DOHH2 (cell line): Measurements from ENCODE around the gene VAC14.

ENCODE experiments used
- H3F3A ChIP-seq: fragments of 200-600 bp; sonication (generic), shearing (Covaris generic); 2 replicates; pipeline ENCODE4 v1.6.0; 2016; ENCODE audit warnings: antibody characterized with exemption, mild to moderate bottlenecking; ENCODE audit not compliant: control insufficient read depth, insufficient read depth
- H3K27ac ChIP-seq: fragments of 200-600 bp; sonication (generic); 2 replicates; pipeline ENCODE4 v1.5.1; 2014; ENCODE audit warnings: low read depth, mild to moderate bottlenecking, low read length, moderate library complexity
- H3K27me3 ChIP-seq: fragments of 200-600 bp; sonication (generic); 2 replicates; pipeline ENCODE4 v1.6.1; 2014; ENCODE audit warnings: mild to moderate bottlenecking, low read length, mixed read lengths; ENCODE audit not compliant: control insufficient read depth
- H3K36me3 ChIP-seq: fragments of 200-600 bp; sonication (generic); 2 replicates; pipeline ENCODE4 v1.6.1; 2014; ENCODE audit warnings: mild to moderate bottlenecking, low read length, moderate library complexity, mixed read lengths; ENCODE audit not compliant: control insufficient read depth
- H3K4me1 ChIP-seq: fragments of 200-600 bp; sonication (generic); 2 replicates; pipeline ENCODE4 v1.6.1; 2014; ENCODE audit warnings: mild to moderate bottlenecking, low read length, mixed read lengths; ENCODE audit not compliant: control insufficient read depth
- H3K4me2 ChIP-seq: fragments of 200-600 bp; sonication (generic); 2 replicates; pipeline ENCODE4 v1.6.0; 2014; ENCODE audit warnings: mild to moderate bottlenecking, low read length, moderate library complexity
- H3K4me3 ChIP-seq: fragments of 200-600 bp; sonication (generic); 2 replicates; pipeline ENCODE4 v1.5.1; 2014; ENCODE audit warnings: mild to moderate bottlenecking, low read length, mixed read lengths
- H3K79me2 ChIP-seq: fragments of 200-600 bp; sonication (generic); 2 replicates; pipeline ENCODE4 v1.6.1; 2014; ENCODE audit warnings: mild to moderate bottlenecking, low read length, mixed read lengths; ENCODE audit not compliant: control insufficient read depth
- H3K9me2 ChIP-seq: fragments of 200-600 bp; sonication (generic); replicated peaks from 2 replicates; pipeline ENCODE4 v1.6.1; 2014; ENCODE audit warnings: mild to moderate bottlenecking, low read length, mixed read lengths; ENCODE audit not compliant: control insufficient read depth
- H3K9me3 ChIP-seq: fragments of 200-600 bp; sonication (generic); 2 replicates; pipeline ENCODE4 v1.6.1; 2014; ENCODE audit warnings: antibody characterized with exemption, low read length, mixed read lengths; ENCODE audit not compliant: control insufficient read depth, insufficient read depth
- H4K20me1 ChIP-seq: fragments of 200-600 bp; sonication (generic); 2 replicates; pipeline ENCODE4 v1.6.0; 2014; ENCODE audit warnings: low read depth, mild to moderate bottlenecking, antibody characterized with exemption, low read length, moderate library complexity; ENCODE audit not compliant: control insufficient read depth, insufficient read depth
- EZH2phosphoT487 ChIP-seq: fragments of 200-600 bp; sonication (generic); IDR thresholded peaks from 2 replicates; pipeline ENCODE4 v1.6.1; 2017; ENCODE audit warnings: borderline replicate concordance, mild to moderate bottlenecking, antibody characterized with exemption, low read length, moderate library complexity, mixed read lengths
- TF ChIP-seq, protein P1 (sequence below): fragments of 200-600 bp; sonication (generic); IDR thresholded peaks from one replicate; pipeline ENCODE4 v1.5.1; 2014; ENCODE audit warnings: antibody characterized with exemption, mild to moderate bottlenecking, low read depth, low read length; ENCODE audit not compliant: poor library complexity, severe bottlenecking

VAC14 gene

DNA sequence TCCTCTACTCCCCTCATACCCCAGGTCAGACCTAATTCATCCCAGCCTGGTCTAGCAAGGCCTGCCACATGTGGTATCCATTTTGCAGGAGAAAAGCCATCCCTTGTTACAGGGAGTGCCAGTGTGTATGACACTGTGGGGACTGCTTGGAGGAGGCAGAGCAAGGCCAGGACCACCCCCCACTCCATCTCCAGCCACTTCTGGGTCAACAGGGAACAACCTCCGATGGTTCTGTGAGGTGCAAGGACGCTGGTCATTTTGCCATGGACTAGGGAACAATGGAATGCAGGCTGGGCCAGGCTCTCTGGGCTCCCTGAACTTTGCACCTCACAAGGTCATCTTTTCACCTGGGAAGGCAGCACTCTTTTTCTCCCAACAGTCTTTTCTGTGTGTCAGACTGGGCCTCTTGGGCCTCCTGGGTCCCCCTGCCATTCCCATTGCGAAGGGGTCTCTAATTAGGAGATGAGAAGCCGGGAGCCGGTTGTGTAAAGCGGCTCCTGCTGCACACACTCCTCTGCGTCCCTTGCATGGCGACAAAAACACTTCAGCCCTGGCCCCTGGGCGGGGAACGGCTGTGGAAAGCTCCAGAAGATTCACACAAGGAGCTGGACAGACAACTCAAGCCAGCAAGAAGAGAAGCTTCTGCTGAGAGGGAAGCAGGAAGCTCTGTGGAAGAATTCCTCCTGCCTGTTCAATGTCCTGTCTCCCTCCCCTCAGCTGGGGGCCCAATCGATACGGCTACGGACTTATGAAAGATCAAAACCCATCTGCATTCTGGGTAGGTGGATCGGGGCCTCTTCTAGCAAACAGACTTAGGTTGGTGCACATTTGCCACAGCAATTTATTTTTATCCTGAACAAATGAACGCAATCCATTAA, 76.6 kb downstream of the VAC14 start:
- H3K27me3 ChIP-seq, result no peaks in the 10 kb centered on the region
- no peak overlapping the region for H3K4me3 ChIP-seq
- no peaks in the 10 kb centered on the region for H3K9me3 ChIP-seq
- H4K20me1 ChIP-seq, result no peaks in the 10 kb centered on the region
- TF ChIP-seq, protein P1, sequence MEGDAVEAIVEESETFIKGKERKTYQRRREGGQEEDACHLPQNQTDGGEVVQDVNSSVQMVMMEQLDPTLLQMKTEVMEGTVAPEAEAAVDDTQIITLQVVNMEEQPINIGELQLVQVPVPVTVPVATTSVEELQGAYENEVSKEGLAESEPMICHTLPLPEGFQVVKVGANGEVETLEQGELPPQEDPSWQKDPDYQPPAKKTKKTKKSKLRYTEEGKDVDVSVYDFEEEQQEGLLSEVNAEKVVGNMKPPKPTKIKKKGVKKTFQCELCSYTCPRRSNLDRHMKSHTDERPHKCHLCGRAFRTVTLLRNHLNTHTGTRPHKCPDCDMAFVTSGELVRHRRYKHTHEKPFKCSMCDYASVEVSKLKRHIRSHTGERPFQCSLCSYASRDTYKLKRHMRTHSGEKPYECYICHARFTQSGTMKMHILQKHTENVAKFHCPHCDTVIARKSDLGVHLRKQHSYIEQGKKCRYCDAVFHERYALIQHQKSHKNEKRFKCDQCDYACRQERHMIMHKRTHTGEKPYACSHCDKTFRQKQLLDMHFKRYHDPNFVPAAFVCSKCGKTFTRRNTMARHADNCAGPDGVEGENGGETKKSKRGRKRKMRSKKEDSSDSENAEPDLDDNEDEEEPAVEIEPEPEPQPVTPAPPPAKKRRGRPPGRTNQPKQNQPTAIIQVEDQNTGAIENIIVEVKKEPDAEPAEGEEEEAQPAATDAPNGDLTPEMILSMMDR, result no peak
- TF ChIP-seq EZH2phosphoT487, result no peak
- no peaks in the 10 kb centered on the region for H3K4me1 ChIP-seq
- no peak overlapping the region for H3K4me2 ChIP-seq
- no peaks in the 10 kb centered on the region for H3F3A ChIP-seq
- no peaks in the 10 kb centered on the region for H3K36me3 ChIP-seq
- H3K9me2 ChIP-seq, result no peaks in the 10 kb centered on the region
- H3K27ac ChIP-seq, result no peak overlapping the region
- no peaks in the 10 kb centered on the region for H3K79me2 ChIP-seq

DNA sequence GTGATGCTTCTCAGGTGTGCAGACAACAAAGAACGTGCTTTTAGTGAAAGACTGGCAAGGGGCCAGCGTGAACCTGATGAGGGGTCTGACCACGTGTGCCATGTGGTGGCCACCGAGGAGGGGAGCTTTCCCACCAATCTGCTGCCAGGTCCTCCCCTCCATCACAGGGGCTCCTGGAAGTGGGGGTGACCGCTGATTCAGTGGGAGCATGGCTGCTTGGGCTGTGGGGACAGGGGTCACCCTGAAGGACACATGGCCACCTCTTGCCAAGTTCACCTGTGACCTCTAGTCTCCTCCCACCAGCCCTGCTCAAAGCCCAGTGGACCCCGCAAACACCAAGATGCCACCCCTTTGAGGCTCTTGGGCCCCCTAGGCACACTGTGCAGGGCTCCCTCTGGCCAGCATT, 77.2 kb downstream of the VAC14 start:
- no peak for TF ChIP-seq EZH2phosphoT487
- TF ChIP-seq, protein P1, result no peak
- Histone ChIP-seq H3K9me3 (no peaks in the 10 kb centered on the region), H3K27ac (no peak overlapping the region), H3F3A (no peaks in the 10 kb centered on the region), H4K20me1 (no peaks in the 10 kb centered on the region), H3K4me2 (no peak overlapping the region), H3K4me3 (no peak overlapping the region), H3K4me1 (no peaks in the 10 kb centered on the region), H3K9me2 (no peaks in the 10 kb centered on the region), H3K36me3 (no peaks in the 10 kb centered on the region), H3K79me2 (no peaks in the 10 kb centered on the region), H3K27me3 (no peaks in the 10 kb centered on the region)

DNA sequence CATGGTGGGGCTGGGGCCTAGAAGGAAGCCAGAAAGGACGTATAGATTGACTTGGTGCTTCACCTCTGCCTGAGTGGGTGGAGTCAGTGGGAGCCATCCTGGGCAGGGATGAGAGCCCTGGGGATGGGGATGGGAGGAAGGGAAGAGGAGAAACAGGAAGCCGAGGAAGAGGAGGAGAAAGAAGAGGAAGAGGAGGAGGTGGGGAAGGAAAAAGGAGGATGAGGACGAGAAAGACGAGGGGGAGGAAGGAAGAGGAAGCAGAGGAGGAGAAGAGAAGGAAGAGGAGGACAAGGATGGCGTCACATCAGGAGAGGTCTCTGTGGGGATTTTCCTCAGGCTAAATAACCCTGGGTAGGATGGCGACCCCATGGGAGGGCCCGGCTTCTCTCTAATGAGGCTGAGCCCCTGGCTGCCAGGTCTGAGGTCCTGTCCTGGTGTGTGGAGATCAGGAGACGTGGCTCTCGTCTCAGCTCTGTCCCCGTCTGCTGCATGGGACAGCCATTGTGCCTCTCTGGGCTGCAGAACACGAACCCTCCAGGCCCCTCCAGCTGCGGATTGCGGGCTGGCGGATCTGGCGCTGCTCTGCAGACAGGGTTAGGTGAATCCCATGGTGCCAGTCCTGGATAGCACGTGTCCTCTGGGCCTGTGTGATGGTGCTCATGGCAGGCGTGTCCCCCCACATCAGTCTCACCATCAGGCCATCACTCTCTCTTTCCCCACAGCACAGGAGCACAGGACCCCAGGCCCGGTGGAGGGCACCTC, 79.6 kb downstream of the VAC14 start:
- H3K36me3 ChIP-seq, result no peaks in the 10 kb centered on the region
- H3K4me3 ChIP-seq, result no peak overlapping the region
- H3K9me3 ChIP-seq, result no peaks in the 10 kb centered on the region
- no peaks in the 10 kb centered on the region for H3K4me1 ChIP-seq
- H3K79me2 ChIP-seq, result no peaks in the 10 kb centered on the region
- no peak overlapping the region for H3K27ac ChIP-seq
- no peaks in the 10 kb centered on the region for H3K27me3 ChIP-seq
- no peaks in the 10 kb centered on the region for H3K9me2 ChIP-seq
- H3F3A ChIP-seq, result no peaks in the 10 kb centered on the region
- TF ChIP-seq EZH2phosphoT487, result no peak
- TF ChIP-seq, protein P1, result no peak
- no peaks in the 10 kb centered on the region for H4K20me1 ChIP-seq
- no peak overlapping the region for H3K4me2 ChIP-seq
